Measurements from ENCODE around the gene MYLK. TPM values are rescaled to one million over a fixed set of nuclear protein-coding genes. Genes with fewer than 3 reads are reported as not detected.
A peak's percentile ranks its signal among the peaks of the same experiment; 100 is the strongest.

MYLK gene
- total RNA-seq, 4 donors from 2014 or later: 10.7 to 320 (median 42.0) TPM

DNA sequence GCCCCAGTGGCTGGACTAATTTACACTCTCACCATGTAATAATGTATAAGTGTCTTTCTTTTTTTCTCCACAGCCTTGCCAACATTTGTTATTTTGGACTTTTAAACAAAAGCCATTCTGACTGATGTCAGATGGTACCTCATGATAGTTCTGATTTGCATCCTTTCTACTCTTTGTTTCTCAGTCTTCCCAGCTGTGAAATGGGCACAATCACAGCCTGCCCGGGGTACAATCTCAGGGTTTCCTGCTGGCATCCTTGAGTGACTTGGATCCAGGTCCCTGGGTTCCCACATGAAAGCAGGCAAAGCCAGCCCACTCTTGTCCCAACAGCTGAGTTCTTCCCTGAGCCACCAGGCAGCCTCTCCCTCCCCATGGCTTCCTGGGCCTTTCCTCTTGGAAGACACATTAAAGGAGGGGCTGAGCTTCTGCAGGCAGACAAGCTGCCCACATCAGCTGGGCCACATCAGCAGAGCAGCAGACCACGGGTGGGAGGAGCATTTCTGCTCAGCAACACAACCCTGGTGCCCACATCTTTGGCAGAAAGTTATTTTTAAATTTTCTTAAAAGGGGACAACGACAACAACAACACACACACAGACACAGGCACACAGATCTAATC, 82.0 kb downstream of the MYLK start:
- intact Hi-C loops (cut with DNase I): no loop called here
- 57 to 83% methylated on average over 2 to 3 of the region's 3 CpGs for WGBS, 2 donors
- DNase-seq: no peak

GRCh38 chr3:123801474-123801873, 82.7 kb downstream of the MYLK start:
- Histone ChIP-seq H3K4me1 (peaks cover 7 to 17% (median 10%) of the 10 kb centered on the region in 3 donors), H3K27me3 (peaks cover 0 to 79% (median 2%) of the 10 kb centered on the region in 4 donors), H3K9me3 (no peaks in the 10 kb centered on the region), H3K4me3 (no peak overlapping the region), H3K27ac (no peak overlapping the region), H3K36me3 (no peaks in the 10 kb centered on the region)
- intact Hi-C loops (cut with DNase I): no loop called here
- no peak for DNase-seq
- TF ChIP-seq, protein P1, sequence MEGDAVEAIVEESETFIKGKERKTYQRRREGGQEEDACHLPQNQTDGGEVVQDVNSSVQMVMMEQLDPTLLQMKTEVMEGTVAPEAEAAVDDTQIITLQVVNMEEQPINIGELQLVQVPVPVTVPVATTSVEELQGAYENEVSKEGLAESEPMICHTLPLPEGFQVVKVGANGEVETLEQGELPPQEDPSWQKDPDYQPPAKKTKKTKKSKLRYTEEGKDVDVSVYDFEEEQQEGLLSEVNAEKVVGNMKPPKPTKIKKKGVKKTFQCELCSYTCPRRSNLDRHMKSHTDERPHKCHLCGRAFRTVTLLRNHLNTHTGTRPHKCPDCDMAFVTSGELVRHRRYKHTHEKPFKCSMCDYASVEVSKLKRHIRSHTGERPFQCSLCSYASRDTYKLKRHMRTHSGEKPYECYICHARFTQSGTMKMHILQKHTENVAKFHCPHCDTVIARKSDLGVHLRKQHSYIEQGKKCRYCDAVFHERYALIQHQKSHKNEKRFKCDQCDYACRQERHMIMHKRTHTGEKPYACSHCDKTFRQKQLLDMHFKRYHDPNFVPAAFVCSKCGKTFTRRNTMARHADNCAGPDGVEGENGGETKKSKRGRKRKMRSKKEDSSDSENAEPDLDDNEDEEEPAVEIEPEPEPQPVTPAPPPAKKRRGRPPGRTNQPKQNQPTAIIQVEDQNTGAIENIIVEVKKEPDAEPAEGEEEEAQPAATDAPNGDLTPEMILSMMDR (IDR thresholded peaks at IDR 0.05): no peak
- no peak for TF ChIP-seq POLR2A (IDR thresholded peaks at IDR 0.05)

More for the DNA sequence above, 82.0 kb downstream of the MYLK start:
- Histone ChIP-seq H3K27me3 (peaks cover 0 to 79% (median 2%) of the 10 kb centered on the region in 4 donors), H3K4me1 (peaks cover 7 to 17% (median 10%) of the 10 kb centered on the region in 3 donors), H3K4me3 (no peak overlapping the region), H3K36me3 (no peaks in the 10 kb centered on the region), H3K9me3 (no peaks in the 10 kb centered on the region), H3K27ac (no peak overlapping the region)
- TF ChIP-seq, protein P1 (IDR thresholded peaks at IDR 0.05): no peak
- TF ChIP-seq POLR2A (IDR thresholded peaks at IDR 0.05): no peak

- Histone ChIP-seq H3K4me3 (no peak overlapping the region), H3K27ac (peak overlapping the region in 2 of 4 donors; percentile 39 to 54), H3K9me3 (no peaks in the 10 kb centered on the region), H3K4me1 (peaks cover 7 to 17% (median 10%) of the 10 kb centered on the region in 3 donors), H3K27me3 (peaks cover 0 to 79% (median 2%) of the 10 kb centered on the region in 4 donors), H3K36me3 (no peaks in the 10 kb centered on the region)
- no peak for TF ChIP-seq POLR2A (IDR thresholded peaks at IDR 0.05)
- intact Hi-C loops (cut with DNase I): no loop called here
- no peak for DNase-seq
- WGBS, 2 donors: 20 to 50% methylated on average over 2 of the region's 2 CpGs
These were observed 83.8 kb downstream of the MYLK start for GRCh38 chr3:123800362-123800682.

GRCh38 chr3:123799544-123800361, 84.4 kb downstream of the MYLK start:
- H3K36me3 ChIP-seq: no peaks in the 10 kb centered on the region
- peaks cover 0 to 75% (median 2%) of the 10 kb centered on the region in 4 donors for H3K27me3 ChIP-seq
- peak overlapping the region in 2 of 4 donors; percentile 6 to 43 for H3K4me3 ChIP-seq
- peaks cover 7 to 17% (median 10%) of the 10 kb centered on the region in 3 donors for H3K4me1 ChIP-seq
- WGBS, 2 donors: 32 to 40% methylated on average over 5 to 21 of the region's 22 CpGs
- H3K9me3 ChIP-seq: no peaks in the 10 kb centered on the region
- peak overlapping the region in 2 of 4 donors; percentile 39 to 54 for H3K27ac ChIP-seq
- no peak for DNase-seq
- intact Hi-C loops (cut with DNase I): no loop called here
- TF ChIP-seq, protein P1 (IDR thresholded peaks at IDR 0.05): no peak
- TF ChIP-seq POLR2A (IDR thresholded peaks at IDR 0.05): no peak

DNA sequence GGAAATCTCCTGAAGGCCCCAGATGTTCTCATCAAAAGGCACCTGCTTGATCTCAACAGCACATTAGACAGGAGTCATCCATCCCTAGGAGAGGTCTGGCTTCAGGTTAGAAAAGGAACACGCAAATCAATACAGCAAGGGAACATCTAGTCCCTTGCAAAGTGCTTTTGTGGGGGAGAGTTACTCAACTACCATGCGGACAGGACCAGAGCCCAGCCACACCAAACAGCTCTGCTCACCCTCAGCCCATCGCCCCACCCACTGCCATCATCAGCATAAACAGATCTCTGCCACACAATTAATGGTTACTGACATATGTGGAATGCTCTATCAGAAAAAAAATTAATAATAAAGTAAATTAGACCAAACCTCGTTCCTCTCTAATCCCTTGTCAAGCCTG, 85.6 kb downstream of the MYLK start:
- Histone ChIP-seq H3K36me3 (no peaks in the 10 kb centered on the region), H3K4me3 (no peak overlapping the region), H3K9me3 (no peaks in the 10 kb centered on the region), H3K27me3 (peaks cover 0 to 72% (median 2%) of the 10 kb centered on the region in 4 donors), H3K27ac (no peak overlapping the region), H3K4me1 (peaks cover 7 to 17% (median 10%) of the 10 kb centered on the region in 3 donors)
- no peak for TF ChIP-seq POLR2A (IDR thresholded peaks at IDR 0.05)
- TF ChIP-seq, protein P1 (IDR thresholded peaks at IDR 0.05): no peak
- intact Hi-C loops (cut with DNase I): no loop called here
- WGBS, 2 donors: 81 to 90% methylated on average over 3 to 4 of the region's 4 CpGs
- DNase-seq: no peak
